ENCODE results near the gene NME2.

DNA sequence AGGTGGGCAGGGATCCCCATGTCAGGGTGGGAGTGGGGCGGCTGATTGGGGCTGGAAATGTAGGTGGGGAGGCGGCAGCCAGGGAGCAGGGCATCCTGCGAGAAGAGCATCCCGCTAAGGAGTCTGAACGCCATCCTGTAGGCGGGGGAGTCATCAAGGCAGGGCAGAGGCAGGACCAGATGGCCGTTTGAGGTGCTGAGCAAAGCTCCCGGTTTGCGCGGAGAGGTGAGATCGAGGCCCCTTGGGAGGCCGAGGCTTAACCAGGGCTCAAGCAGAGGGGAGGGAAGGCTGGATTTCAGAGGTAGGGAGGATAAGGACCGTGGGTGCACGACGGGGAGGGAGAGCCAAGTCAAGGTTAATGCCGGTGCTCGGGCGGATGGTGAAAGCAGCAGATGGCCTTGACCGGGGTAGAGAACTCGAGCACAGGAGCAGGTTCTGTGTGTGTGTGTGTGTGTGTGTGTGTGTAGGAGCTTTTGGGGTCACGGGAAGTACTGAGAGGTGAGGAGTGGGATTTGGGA lies 472 bp upstream of the NME2 start:
- no peak for TF ChIP-seq POLR2AphosphoS5 (IDR thresholded peaks at IDR 0.05; ENCODE audit: low read depth, low read length)
- TF ChIP-seq TAF1 (IDR thresholded peaks at IDR 0.05; ENCODE audit: borderline replicate concordance, insufficient read depth, low read length) = no peak
